GM12891 (cell line): ENCODE data around the gene MIA2.
A peak's percentile ranks its signal among the peaks of the same experiment; 100 is the strongest.
"Not testable (repeated sequence)": the region's sequence is repeated elsewhere in the genome, so short reads cannot be mapped to it uniquely, and the experiment has no call there.

Experiments
- DNase-seq: peaks from one replicate; pipeline ENCODE4 v3.0.0; 2011; ENCODE audit warnings: low spot score; ENCODE audit not compliant: insufficient read length
- FAIRE-seq: peaks from 2 replicates; lab custom pipeline; 2011; peaks lifted over from hg19 to GRCh38; lab: Jason Lieb, UNC
- PAX5 ChIP-seq: IDR thresholded peaks from 2 replicates; pipeline ENCODE4 v1.6.1; 2011; ENCODE audit warnings: low read length, moderate library complexity, mild to moderate bottlenecking; ENCODE audit not compliant: insufficient read depth, severe bottlenecking
- POLR2A ChIP-seq: IDR thresholded peaks from 2 replicates; pipeline ENCODE4 v1.6.1; 2011; ENCODE audit warnings: low read depth, low read length, control low read depth
- POLR2AphosphoS5 ChIP-seq: IDR thresholded peaks from 2 replicates; pipeline ENCODE4 v1.6.1; 2011; ENCODE audit warnings: low read depth, low read length, control low read depth
- POU2F2 ChIP-seq: IDR thresholded peaks from 2 replicates; pipeline ENCODE4 v1.6.1; 2011; ENCODE audit warnings: low read depth, mild to moderate bottlenecking, control low read depth, low read length, moderate library complexity
- SPI1 ChIP-seq: IDR thresholded peaks from 2 replicates; pipeline ENCODE4 v1.6.1; 2011; ENCODE audit warnings: low read depth, low read length, control low read depth
- TAF1 ChIP-seq: IDR thresholded peaks from 2 replicates; pipeline ENCODE4 v1.6.1; 2011; ENCODE audit warnings: low read depth, low read length, control low read depth

The MIA2 gene

GRCh38 chr14:39212034-39212433 is 21.7 kb upstream of the MIA2 start:
- no peak for DNase-seq
- FAIRE-seq: no peak
- TF ChIP-seq POLR2AphosphoS5 (no peak), POU2F2 (no peak), PAX5 (no peak), TAF1 (no peak), POLR2A (no peak), SPI1 (no peak)

DNA sequence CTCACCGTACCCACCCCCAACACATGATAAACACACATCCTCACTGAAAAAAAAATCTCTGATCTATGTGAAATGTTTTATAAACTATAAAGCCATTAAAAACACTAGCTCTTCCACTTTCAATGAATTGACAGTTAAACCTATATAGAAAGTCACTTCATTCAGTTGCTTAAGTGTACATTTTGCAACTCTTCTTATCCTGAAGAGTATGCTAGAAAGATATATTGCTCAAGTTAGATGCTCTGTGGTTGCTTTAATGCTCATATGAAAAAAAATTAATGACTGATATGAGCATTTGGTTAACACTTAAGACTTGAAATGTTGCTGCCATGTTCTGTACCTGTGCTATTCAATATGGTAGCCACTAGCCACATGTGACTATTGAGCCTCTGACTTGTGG is 21.0 kb upstream of the MIA2 start:
- TF ChIP-seq SPI1: no peak
- TF ChIP-seq POLR2A: no peak
- no peak for TF ChIP-seq PAX5
- TF ChIP-seq POLR2AphosphoS5: no peak
- no peak for TF ChIP-seq POU2F2
- TF ChIP-seq TAF1: no peak
- no peak for DNase-seq

DNA sequence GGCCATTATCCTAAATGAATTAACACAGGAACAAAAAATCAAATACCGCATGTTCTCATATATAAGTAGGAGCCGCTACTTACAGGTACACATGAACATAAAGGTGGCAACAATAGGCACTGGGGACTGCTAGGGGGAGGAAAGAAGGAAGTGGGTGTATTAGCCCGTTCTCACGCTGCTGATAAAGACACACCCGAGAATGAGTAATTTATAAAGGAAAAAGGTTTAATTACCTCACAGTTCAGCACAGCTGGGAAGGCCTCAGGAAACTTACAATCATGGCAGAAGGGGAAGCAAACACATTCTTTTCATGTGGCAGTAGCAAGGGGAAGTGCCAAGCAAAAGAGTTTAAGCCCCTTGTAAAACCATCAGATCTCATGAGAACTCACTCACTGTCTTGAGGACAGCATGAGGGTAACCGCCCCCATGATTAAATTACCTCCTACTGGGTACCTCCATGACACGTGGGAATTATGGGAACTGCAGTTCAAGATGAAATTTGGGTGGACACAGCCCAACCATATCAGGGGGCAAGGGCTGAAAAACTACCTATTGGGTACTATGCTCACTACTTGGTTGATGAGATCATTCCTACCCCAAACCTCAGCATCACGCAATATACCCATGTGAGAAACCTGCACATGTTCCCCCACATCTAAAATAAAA is 16.4 kb upstream of the MIA2 start:
- DNase-seq (no peak), FAIRE-seq (no peak)
- TF ChIP-seq SPI1 (0 out of 2 replicates have a peak, but pooled peaks have one; percentile 9), POU2F2 (no peak)

More for the DNA sequence above, 21.0 kb upstream of the MIA2 start:
- no peak for FAIRE-seq

GRCh38 chr14:39218171-39218769 is 15.4 kb upstream of the MIA2 start:
- no peak for FAIRE-seq
- no peak for TF ChIP-seq POLR2A
- no peak for TF ChIP-seq POLR2AphosphoS5
- no peak for TF ChIP-seq TAF1
- no peak for TF ChIP-seq SPI1
- TF ChIP-seq PAX5: no peak
- TF ChIP-seq POU2F2: no peak

GRCh38 chr14:39219075-39219499 is 14.6 kb upstream of the MIA2 start:
- DNase-seq (no peak), FAIRE-seq (no peak)

More at GRCh38 chr14:39218171-39218769, 15.4 kb upstream of the MIA2 start:
- no peak for DNase-seq

DNA sequence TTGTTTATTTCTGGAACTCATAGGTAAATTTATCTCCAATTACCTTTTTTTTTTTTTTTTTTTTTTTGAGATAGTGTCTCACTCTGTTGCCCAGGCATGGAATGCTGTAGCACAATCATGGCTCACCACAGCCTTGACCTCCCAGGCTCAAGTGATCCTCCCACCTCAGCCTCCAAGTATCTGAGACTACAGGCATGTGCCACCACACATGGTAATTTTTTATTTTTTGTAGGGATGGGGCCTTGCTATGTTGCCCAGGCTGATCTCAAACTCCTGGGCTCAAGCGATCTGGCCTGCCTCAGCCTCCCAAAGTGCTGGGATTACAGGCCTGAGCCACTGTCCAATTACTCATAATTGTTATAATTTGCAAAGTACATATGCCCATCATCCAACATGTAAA is 13.2 kb upstream of the MIA2 start:
- DNase-seq, FAIRE-seq: not testable (repeated sequence)

More at GRCh38 chr14:39219075-39219499, 14.6 kb upstream of the MIA2 start:
- TF ChIP-seq SPI1 (no peak), PAX5 (no peak), POLR2A (no peak), POU2F2 (no peak), TAF1 (no peak), POLR2AphosphoS5 (no peak)

DNA sequence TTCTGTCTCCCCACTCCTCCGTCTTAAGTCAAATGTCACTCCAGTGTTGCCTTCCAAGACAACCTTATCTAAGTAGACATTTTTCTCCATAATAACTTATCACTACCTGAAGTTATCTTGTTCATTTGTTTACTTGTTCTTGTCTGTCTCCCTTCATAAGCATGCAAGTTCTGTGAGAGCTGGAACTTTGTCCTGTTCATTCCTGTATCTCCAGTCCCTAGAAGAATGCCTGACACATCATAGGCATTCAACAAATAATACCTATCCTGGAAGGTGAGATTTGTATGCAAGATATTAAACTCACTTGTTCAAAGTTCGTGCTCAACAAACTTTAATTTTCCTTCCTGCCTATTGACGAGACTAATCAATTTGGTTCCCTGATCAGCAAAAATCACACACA is 5.7 kb upstream of the MIA2 start:
- TF ChIP-seq TAF1 (no peak), POLR2A (no peak), POLR2AphosphoS5 (no peak), PAX5 (no peak), POU2F2 (no peak), SPI1 (no peak)
- no peak for DNase-seq
- no peak for FAIRE-seq

DNA sequence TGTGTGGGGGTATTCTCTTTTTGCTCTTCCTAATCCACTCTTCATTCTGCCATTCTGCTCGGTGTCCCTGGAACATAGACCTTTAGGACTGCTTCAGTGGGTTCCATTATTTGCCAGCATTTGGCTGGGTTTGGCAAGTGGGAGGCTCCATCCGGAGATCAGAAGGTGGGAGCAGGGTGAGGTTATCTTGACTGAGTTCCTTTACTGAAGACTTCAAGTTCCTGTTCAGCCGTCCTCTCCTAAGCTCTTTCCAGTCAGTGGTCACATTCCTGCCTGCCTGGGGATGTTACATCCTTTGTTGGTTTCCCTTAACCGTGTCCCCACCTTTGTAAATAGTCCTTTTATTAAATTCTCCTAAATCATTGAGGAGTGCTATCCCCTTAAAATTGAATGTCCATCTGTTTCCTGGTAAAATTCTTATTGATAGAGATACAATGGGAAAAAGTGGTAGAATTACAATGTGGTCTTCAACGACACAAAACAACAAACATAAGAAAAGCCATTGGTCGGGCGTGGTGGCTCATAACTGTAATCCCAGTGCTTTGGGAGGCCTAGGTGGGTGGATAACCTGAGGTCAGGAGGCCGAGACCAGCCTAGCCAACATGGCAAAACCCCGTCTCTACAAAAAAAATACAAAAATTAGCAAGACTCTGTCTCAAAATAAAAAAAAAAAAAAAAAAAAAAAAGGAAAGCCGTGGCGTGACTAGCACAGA is 5.0 kb upstream of the MIA2 start:
- DNase-seq (no peak), FAIRE-seq (no peak)
- TF ChIP-seq POLR2AphosphoS5: no peak
- no peak for TF ChIP-seq TAF1
- no peak for TF ChIP-seq PAX5
- no peak for TF ChIP-seq SPI1
- TF ChIP-seq POLR2A: no peak
- no peak for TF ChIP-seq POU2F2

- TF ChIP-seq POLR2A (no peak), SPI1 (peak; percentile 84), POU2F2 (no peak)
- FAIRE-seq (peak; percentile 69), DNase-seq (no peak)
Observed at GRCh38 chr14:39229222-39229543, 4.5 kb upstream of the MIA2 start.

- FAIRE-seq: no peak
- DNase-seq: no peak
- TF ChIP-seq POLR2A: no peak
- no peak for TF ChIP-seq TAF1
- TF ChIP-seq SPI1: no peak
- no peak for TF ChIP-seq POU2F2
- TF ChIP-seq PAX5: no peak
- no peak for TF ChIP-seq POLR2AphosphoS5
Observed at GRCh38 chr14:39229601-39230110, 4.1 kb upstream of the MIA2 start.
